ENCODE results near the gene ESYT1.

DNA sequence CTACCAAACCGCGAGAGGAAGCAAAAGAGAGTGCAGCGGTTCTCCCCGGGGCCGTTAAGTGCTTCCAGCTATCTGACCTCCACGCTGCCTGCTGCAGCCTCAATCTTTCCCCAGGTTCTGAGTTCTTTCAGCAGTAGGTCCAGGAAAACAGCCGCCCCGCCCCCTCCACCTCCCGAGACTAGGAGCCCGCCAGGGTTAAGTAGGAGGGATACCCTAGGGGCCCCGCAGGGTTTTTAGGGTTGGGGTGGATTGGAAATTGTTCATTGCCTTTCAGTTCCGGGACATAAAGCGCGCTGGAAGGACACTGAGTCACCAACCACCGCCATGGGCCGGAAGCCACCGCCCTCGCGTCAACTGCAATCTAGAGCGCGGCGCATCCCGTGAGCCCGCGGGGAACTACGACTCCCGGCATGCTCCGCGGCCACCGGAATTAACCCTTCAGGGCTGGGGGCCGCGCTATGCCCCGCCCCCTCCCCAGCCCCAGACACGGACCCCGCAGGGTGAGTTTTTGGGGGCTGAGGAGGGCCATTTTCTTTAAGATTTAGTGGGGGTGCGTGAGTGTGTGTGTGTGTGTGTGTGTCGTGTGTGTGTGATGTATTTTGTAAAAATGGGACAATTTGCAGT lies 24.2 kb downstream of the ESYT1 start, which contains the start of gene MYL6B:
- TF ChIP-seq, protein P1, sequence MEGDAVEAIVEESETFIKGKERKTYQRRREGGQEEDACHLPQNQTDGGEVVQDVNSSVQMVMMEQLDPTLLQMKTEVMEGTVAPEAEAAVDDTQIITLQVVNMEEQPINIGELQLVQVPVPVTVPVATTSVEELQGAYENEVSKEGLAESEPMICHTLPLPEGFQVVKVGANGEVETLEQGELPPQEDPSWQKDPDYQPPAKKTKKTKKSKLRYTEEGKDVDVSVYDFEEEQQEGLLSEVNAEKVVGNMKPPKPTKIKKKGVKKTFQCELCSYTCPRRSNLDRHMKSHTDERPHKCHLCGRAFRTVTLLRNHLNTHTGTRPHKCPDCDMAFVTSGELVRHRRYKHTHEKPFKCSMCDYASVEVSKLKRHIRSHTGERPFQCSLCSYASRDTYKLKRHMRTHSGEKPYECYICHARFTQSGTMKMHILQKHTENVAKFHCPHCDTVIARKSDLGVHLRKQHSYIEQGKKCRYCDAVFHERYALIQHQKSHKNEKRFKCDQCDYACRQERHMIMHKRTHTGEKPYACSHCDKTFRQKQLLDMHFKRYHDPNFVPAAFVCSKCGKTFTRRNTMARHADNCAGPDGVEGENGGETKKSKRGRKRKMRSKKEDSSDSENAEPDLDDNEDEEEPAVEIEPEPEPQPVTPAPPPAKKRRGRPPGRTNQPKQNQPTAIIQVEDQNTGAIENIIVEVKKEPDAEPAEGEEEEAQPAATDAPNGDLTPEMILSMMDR (conservative IDR thresholded peaks at IDR 0.05 in 1 of 2, IDR thresholded peaks at IDR 0.05 in 1 of 2; ENCODE audit: low read depth in 1 of 2, low read length in 2 of 2) = no peak
- no peak for TF ChIP-seq EZH2 (IDR thresholded peaks at IDR 0.05; ENCODE audit: low read length, missing control alignments)

Data from fibroblast of lung (primary cell).